ENCODE data around the gene HOXA7.
A peak's percentile ranks its signal among the peaks of the same experiment; 100 is the strongest.

The HOXA7 gene

DNA sequence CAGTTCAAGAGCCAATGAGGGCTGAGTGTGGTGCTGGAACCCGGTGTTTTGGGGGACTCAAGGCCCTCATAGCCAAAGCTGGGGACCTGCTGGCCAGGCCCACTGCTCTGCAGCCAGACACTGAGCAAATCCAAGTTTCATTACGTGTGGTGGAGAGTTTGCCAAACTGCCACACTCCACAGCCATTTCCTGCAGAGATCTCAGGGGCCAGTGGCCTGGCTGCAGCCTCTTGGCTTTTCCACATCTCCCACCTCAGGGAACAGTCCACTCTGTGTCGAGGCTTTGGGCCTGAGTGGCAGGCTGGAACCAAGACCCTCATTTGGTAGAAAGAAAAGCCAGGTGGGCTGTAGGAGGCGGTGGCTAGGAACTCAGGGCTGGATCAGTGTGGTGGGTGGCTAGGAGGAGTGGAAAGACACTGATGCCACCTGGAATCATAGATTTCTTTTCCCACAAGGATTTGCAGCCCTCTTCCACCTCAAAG is 25.4 kb upstream of the HOXA7 start:
- DNase-seq = no peak

GRCh38 chr7:27180431-27181420 is 24.3 kb upstream of the HOXA7 start:
- no peak for DNase-seq

GRCh38 chr7:27179503-27180430 is 23.3 kb upstream of the HOXA7 start:
- peak in 1 of 2 experiments; percentile 14 for DNase-seq

DNA sequence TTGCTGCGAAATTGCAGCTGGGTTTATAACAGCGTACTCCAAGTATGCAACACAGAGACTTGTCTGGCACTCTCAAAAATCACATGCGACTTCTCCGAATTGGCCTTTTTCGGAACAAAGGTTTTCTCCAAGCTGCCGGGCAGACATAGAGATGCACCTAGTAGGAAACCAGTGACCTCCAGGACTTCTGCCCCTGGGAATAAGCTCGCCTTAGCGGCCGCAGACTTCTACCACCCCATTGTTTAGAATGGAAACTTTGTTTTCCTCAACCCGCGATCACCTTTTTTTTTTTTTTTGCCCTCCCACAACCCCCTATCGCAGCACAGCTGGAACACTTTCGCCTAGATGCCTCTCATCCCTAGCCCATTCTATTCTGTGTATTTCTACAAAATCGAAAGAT is 22.6 kb upstream of the HOXA7 start:
- DNase-seq = no peak

DNA sequence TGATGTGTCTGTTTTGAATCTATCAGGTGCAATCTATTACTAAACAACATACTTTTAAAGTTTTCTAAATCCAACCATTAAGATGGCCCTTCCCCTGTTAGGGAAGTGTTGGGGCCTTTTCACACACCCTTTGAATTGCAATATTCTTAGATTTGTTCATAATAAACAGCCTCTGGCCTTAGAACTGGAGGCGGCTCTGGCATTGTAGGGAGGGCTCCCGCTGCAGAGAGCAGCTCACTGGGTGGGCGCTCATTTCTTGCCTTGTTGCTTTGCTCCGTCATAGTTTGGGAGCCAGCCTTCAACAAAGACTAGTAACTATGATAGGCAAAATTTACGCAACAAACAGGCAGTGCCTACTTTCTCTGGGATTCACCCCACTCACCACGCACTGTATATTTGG is 21.9 kb upstream of the HOXA7 start:
- no peak for DNase-seq

DNA sequence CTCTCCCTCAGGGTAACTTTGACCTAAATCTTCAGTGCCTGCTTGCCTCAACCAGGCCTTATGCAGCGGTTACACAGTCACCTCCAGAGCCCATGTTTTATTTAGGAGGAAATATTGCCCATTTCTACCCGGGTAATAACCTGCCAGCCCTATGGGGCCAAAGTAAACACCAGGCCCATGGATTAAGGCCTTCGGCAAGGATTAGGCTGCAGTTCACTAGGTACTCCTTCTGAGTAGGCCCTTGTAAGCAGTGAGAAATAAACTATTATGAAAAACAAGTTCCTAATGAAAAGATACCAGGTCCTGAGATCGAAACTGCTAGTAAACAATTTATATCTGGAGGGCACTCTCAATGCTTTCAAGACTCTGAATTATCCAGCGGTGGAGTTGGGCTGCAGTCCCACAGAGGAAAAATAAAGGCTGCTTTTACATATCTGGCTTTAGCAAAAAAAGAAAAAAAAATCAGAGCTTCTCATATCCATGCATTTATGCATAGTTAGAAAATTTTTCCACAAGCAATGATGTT is 21.4 kb upstream of the HOXA7 start:
- DNase-seq = no peak

DNA sequence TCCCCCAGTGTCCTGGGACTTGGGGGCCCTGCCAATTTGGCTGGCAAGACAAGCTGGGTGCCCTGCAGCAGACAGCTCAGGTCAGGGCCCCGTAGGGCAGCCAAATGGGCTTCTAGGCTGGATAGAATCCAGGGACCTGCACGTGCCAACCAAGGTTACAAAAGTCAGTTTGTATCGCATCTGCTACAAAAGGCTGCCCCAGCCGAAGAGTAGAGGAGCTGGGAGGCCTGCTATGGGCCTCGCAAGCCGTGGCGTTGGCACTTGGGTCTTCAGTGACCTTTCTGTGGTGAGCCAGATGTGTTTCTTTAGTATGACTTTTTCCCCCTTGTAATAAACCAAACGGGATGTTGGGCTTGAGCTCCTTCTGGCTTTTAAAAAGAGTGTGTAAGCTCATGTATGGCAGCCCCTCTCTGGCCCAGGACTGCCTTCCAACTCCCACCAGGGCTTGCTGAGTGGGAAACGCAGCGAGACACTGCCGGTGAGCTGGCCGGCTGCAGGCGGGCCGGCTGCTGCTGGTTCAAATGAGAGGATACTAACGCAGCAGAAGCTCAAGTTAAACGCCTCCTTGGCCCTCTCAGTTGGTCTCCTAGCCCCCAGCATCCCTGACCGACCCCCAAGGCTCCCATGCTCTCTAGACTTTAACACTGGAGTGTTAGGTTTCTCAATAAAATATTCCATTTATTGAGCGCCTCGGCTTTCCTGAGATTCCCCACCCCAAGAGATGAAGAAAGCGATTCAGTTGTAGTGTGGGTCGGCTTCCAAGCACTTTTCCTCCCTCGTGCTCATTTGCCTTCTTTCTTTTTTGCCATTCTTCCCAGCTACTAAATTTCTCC is 20.7 kb upstream of the HOXA7 start:
- no peak for DNase-seq

- no peak for DNase-seq
Observed at GRCh38 chr7:27176524-27176845, 20.0 kb upstream of the HOXA7 start.

GRCh38 chr7:27175626-27176523 is 19.4 kb upstream of the HOXA7 start:
- DNase-seq = no peak

DNA sequence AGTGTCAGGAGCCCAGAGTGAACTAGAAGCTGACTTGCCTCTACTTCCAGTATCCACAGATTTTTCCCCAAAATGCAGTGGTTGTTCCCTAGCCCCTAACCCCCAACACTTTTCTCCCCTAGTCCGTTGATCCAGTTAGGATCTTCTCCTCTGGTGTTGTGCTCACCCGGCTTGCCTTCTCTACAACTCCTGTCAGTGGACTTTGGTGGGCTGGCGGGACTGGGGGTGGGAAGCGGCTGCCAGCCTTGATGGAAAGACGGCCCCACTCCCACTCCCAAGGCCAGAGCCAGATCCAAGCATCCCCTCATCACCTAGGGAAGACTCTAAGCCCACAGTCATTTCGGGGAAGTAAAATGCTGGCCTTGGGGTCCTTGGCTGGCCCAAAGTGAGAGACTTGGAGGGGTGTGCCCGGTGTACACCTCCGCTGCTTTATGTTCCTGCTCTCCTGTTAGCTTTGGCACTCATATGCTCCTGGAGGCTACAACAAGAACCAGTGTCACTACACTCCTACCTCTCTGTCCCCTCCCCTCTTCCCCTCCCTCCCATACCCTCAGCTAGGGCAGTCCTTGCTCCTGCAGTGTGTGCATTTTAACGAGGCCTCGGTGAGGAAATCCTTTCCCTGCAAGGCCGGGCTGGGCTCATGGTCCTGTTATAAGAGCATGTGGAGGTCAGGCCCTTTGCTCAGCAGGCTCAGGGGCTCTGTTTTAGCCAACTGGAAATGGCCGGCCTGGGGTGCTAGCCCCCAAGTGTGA is 18.6 kb upstream of the HOXA7 start:
- no peak for DNase-seq

- DNase-seq = no peak
Observed at GRCh38 chr7:27173956-27174873, 17.7 kb upstream of the HOXA7 start, which contains the start of gene HOXA10. TSS of gene HOXA10 (minus strand) at chr7:27174320. CDS start at chr7:27174306, 14 bp downstream.

DNA sequence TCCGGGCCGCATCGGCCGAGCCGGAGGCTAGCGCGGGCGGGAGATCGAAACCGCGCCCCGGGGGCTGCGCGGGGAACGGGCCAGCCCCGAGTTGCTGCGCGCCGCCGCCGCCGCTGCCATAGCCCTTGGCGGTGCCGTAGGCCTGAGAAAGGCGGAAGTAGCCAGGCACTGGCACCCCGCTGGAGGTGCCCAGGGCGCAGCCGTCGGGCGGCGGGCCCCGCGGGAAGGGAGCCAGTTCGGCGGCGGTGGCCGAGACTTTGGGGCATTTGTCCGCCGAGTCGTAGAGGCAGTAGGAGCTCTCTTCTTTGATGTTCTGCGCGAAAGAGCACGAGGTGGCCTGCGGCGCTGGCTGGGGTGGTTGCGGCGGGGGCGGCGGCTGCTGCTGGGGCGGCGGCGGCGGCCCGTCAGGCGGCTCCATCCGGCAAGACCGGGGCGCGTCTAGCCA is 17.1 kb upstream of the HOXA7 start:
- no peak for DNase-seq

DNA sequence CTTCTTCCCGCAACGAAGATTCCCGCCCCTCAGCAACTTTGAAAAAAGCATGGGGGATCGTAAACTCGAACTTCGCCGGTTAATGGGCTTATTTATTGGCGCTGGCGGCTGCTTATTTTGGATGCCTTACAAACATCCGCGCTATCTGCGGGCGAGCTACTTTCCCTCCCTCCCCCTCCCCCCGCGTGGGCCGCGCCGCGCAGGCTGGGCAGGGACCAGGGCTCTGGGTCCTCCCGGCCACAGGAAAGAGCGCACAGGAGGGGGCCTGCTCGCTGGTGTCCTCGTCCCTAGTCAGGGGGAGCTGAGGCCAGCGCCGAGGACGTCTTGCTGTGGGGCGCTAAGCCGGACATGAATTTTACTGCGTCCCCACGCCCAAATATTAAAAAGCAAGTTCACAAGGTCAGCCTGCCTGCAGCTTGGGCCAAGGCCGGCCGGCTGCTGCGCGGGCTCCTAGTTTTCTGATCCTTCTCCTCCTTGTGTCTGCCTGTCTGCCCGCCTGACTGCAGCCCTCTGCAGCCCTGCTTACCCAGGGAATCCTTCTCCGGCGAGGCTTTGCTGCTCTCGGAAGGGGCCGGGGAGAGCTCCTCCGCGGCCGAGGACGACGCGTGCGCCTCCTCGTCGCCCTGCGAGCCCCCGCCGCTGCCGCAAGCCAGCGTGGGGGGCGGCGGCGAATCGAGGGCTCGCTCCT is 16.5 kb upstream of the HOXA7 start:
- no peak for DNase-seq

GRCh38 chr7:27172315-27172774 is 15.9 kb upstream of the HOXA7 start:
- no peak for DNase-seq

DNA sequence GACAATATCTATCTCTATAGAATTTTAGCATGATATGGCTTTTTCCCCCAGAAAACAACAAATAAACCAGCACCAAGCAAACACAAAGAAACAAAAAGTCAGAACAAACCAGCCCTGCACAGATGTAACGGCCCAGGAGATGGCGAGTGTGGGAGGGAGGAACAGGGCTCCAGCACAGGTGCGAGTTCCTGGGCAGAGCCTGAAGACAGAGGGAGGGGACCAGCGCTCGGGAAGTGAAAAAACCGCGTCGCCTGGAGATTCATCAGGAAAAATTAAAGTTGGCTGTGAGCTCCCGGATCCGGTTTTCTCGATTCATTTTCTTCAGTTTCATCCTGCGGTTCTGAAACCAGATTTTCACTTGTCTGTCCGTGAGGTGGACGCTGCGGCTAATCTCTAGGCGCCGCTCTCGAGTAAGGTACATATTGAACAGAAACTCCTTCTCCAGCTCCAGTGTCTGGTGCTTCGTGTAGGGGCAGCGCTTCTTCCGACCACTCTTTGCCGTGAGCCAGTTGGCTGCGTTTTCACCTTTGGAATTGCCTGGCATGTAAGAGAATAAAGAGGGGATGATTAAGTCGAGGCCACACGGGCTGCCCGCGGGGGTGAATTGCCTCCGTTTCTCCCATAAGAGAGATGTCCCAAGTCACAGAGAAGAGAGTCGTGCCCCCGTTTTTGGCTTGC is 15.3 kb upstream of the HOXA7 start:
- no peak for DNase-seq

DNA sequence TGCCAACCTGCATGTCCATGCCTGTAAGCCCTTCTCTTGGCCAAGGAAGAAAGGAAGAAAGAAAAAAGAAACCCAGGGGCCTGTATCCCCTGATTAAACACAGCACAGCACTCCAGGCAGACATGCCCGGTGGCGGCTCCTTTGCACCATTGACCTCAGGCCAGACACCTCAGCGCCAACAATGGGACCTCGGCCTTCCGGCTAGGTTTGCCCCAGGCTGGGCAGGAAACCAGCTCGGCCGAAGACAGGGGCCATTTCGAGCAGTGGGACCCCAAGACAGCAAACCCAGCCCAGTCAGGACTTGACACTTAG is 14.8 kb upstream of the HOXA7 start:
- no peak for DNase-seq

- no peak for DNase-seq
Observed at GRCh38 chr7:27170426-27171324, 14.2 kb upstream of the HOXA7 start.
